ENCODE results near the gene HNMT. TPM values are rescaled to one million over a fixed set of nuclear protein-coding genes. Genes with fewer than 3 reads are reported as not detected.
A peak's percentile ranks its signal among the peaks of the same experiment; 100 is the strongest.

Gene HNMT
- total and polyA plus RNA-seq, 2 of the 13 experiments (the other 11 are each of a cell fraction or from before 2014, with no cell fraction given), result 279 to 309 TPM

GRCh38 chr2:137938204-137938603 lies 26.1 kb upstream of the HNMT start (continued):
- no peak for TF ChIP-seq SNAPC4 (CRISPR knock-in tag; IDR thresholded peaks at IDR 0.05)
- no peak for TF ChIP-seq SOX6 (IDR thresholded peaks at IDR 0.05)
- peak; percentile 41; the same call in 1 of the 2 replicates for TF ChIP-seq SOX6 (CRISPR knock-in tag; IDR thresholded peaks at IDR 0.05)
- 0 out of 2 replicates have a peak, but pooled peaks have one; percentile 11 for TF ChIP-seq ZFP36L1 (CRISPR knock-in tag; IDR thresholded peaks at IDR 0.05)

- H3K27ac ChIP-seq (ENCODE audit: extremely low read length, insufficient read depth, low read length), result peak overlapping the region; percentile 99
- peak overlapping the region; percentile 83 for H3K9ac ChIP-seq (ENCODE audit: insufficient read depth, low read depth, low read length)
- 83% methylated on average over 1 of the region's 1 CpG for WGBS (ENCODE audit: low lambda C conversion rate)
- no peaks in the 10 kb centered on the region for H3K27me3 ChIP-seq (ENCODE audit: control insufficient read depth in 1 of 2, insufficient read depth in 2 of 2, low read length in 2 of 2)
- no peak for FAIRE-seq
- CTCF ChIA-PET (ENCODE audit: low intra/inter-chr PET ratio, low total read pairs), result no interaction called here
- H2AFZ ChIP-seq (ENCODE audit: low read length), result no peak overlapping the region
- POLR2A ChIA-PET, result interaction anchor here (1.0 to 19.0 kb wide), 7 partner anchors 10 to 786 kb away, joined by 3 to 733 read pairs (median 4); partner anchors contain the start of gene HNMT
- H3K79me2 ChIP-seq (ENCODE audit: insufficient read depth, low read length), result peaks cover 28% of the 10 kb centered on the region
- no peak overlapping the region for H3K4me3 ChIP-seq (replicated peaks in 1 of 3; ENCODE audit: insufficient read depth in 1 of 3, low read depth in 2 of 3, low read length in 3 of 3)
- no TSS peak for BruUV-seq (replicated peaks)
- peaks cover 87% of the 10 kb centered on the region for H3K4me1 ChIP-seq (ENCODE audit: insufficient read depth, low read length)
- no peak for DNase-seq (ENCODE audit: low spot score)
- H3K4me2 ChIP-seq (ENCODE audit: low read depth, low read length), result peak overlapping the region; percentile 84
- H4K20me1 ChIP-seq (ENCODE audit: insufficient read depth, low read length), result no peaks in the 10 kb centered on the region
- in situ Hi-C loops (cut with HindIII; ENCODE audit: extremely low pct_ligation_motif_present, low pct_unique_long_range_greater_than_20kb), result no loop called here
- no peak for ATAC-seq
- H3K9me3 ChIP-seq (ENCODE audit: low read length), result peaks cover 5% of the 10 kb centered on the region; the same call in 1 of the 2 replicates
- intact Hi-C loops (cut with micrococcal nuclease; ENCODE audit: unreplicated experiment), result no loop called here
- H3K36me3 ChIP-seq (replicated peaks in 1 of 2; ENCODE audit: control insufficient read depth in 1 of 2, insufficient read depth in 2 of 2, low read length in 2 of 2), result no peaks in the 10 kb centered on the region
- no peak for TF ChIP-seq ZFP62 (CRISPR knock-in tag; IDR thresholded peaks at IDR 0.05)
- TF ChIP-seq SMAD3 (CRISPR knock-in tag; IDR thresholded peaks at IDR 0.05), result 0 out of 2 replicates have a peak, but pooled peaks have one; percentile 14
- TF ChIP-seq SKIL (CRISPR knock-in tag; IDR thresholded peaks at IDR 0.05; ENCODE audit: borderline replicate concordance), result no peak
- peak; percentile 79 for TF ChIP-seq NFE2L2 (IDR thresholded peaks at IDR 0.05; ENCODE audit: low read length)
- TF ChIP-seq MAFK (conservative IDR thresholded peaks at IDR 0.05 in 1 of 2, IDR thresholded peaks at IDR 0.05 in 1 of 2; ENCODE audit: low read length in 2 of 2), result peak; percentile 40 to 76; a peak in 2 of 4 replicates
- no peak for TF ChIP-seq ZNF644 (CRISPR knock-in tag; IDR thresholded peaks at IDR 0.05; ENCODE audit: low read depth)
- no peak for TF ChIP-seq CC2D1A (CRISPR knock-in tag; IDR thresholded peaks at IDR 0.05)
- TF ChIP-seq MAFF (IDR thresholded peaks at IDR 0.05; ENCODE audit: low read depth, low read length), result peak; percentile 47
- TF ChIP-seq HMG20A (CRISPR knock-in tag; IDR thresholded peaks at IDR 0.05; ENCODE audit: borderline replicate concordance), result 0 out of 2 replicates have a peak, but pooled peaks have one; percentile 26
- no peak for TF ChIP-seq MED8 (CRISPR knock-in tag; IDR thresholded peaks at IDR 0.05; ENCODE audit: insufficient replicate concordance)
- TF ChIP-seq ZGPAT (CRISPR knock-in tag; IDR thresholded peaks at IDR 0.05), result no peak
- no peak for TF ChIP-seq ZNF878 (CRISPR knock-in tag; IDR thresholded peaks at IDR 0.05)
Measured at GRCh38 chr2:137939026-137939425, 25.2 kb upstream of the HNMT start.

Data from HepG2 (cell line).